GDM1 (cell line): ENCODE results near the gene SATB1.
"Not testable (repeated sequence)": the region's sequence is repeated elsewhere in the genome, so short reads cannot be mapped to it uniquely, and the experiment has no call there.

Experiments
- DNase-seq: peaks from one replicate; lab custom pipeline; 2025; lab: John Stamatoyannopoulos, UW

Gene SATB1

GRCh38 chr3:18424729-18425640 is at the start of gene SATB1:
Gene SATB1 (minus strand): TSS chr3:18425339. CDS start chr3:18420967, 4,372 bp downstream.
- DNase-seq = peak; percentile 82

GRCh38 chr3:18474202-18474601 is 49.1 kb upstream of the SATB1 start:
- no peak for DNase-seq

DNA sequence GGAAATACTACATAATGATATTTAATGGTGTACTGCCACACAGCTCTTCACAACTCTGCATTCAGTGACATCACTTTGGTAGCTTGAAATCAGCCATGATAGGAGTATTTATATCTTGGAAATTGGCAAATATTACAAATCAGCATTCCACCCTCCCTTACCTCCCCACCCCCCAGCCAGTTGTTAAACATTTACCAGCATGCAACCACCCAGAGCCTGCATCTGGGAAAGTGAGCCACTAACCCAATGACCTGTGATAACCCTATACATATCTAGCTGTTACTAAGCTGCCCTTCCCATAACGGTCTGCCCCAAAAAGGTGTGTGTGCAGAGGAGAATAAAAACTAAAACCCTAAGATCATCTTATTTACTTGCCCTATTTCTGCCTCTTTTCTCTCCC is 44.6 kb upstream of the SATB1 start:
- DNase-seq = no peak

DNA sequence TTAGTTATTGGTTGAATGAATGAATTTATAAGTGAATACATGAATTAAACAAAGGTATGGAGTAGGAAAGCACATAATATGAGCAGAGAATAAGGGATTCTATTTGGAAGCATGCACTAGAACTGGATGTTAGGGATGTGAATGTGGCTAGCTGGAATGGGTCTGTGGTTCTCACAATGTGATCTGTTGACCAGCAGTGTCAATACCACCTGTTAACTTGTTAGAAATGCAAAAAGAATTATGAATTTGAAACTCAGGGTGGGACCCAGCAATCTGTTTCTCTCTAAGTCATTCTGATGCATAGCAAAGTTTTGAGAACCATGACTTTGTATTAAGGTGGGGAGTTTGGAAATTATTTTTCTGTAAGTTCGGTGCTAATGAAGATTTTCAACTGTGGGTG is 41.0 kb upstream of the SATB1 start:
- no peak for DNase-seq

GRCh38 chr3:18454766-18455165 is 29.6 kb upstream of the SATB1 start:
- DNase-seq = no peak

DNA sequence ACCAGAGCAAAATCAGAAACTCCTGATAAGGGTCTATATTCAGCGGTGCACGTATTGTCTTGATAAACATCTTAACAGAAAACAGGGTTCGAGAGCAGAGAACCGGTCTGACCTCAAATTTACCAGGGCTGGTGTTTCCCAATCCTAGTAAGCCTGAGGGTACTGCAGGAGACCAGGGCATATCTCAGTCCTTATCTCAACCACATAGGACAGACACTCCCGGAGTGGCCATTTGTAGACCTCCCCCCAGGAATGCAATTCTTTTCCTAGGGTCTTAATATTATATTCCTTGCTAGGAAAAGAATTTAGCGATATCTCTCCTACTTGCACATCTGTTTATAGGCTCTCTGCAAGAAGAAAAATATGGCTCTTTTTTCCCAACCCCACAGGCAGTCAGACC is 24.5 kb upstream of the SATB1 start:
- DNase-seq = not testable (repeated sequence)

GRCh38 chr3:18447720-18448119 is 22.6 kb upstream of the SATB1 start:
- DNase-seq = no peak

GRCh38 chr3:18446149-18446825 is 21.1 kb upstream of the SATB1 start:
- no peak for DNase-seq

GRCh38 chr3:18445401-18446148 is 20.4 kb upstream of the SATB1 start:
- peak; percentile 47 for DNase-seq

DNA sequence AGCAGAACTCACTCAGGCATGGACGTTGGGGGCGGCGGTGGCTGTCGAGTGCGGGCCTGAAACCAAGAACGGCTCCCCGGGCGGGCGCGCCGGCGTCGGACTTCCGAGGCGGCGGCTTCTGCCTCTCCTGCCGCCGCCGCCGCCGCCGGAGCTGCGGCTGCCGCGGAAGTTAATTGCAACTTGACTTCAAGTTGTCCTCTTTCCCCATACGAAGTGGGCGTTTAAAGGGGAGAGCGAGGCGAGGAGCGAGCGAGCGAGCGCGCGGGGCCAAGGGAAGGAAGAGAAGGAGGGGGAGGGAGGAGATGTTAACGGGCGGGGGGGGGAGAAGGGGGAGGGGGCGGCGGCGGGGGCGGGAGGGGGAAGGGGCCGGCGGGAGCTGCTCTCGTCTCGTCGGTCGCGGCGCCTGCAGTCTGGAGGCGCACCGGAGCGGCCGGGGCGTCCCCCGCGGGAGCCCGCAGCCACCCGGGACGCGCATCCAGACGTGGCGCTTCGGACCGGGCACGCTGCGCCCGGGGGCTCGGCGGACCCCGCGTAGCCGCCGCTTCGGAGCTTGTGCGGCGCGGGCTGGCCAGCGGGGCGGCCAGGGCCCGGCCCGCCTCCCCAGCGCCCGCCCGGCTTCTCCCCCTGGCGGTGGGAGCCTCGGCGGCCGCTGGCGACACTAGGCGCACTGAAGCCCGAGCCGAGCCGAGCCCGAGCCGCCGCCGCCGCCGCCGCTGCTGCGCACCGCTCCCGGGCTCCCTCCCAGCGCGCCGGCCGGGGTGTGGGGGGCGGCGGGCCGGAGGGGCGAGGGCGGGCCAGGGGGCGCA is 19.7 kb upstream of the SATB1 start:
- DNase-seq = peak; percentile 82

GRCh38 chr3:18443665-18444594 is 18.8 kb upstream of the SATB1 start:
- DNase-seq = no peak

- no peak for DNase-seq
These were observed 17.9 kb upstream of the SATB1 start for GRCh38 chr3:18442756-18443664.

DNA sequence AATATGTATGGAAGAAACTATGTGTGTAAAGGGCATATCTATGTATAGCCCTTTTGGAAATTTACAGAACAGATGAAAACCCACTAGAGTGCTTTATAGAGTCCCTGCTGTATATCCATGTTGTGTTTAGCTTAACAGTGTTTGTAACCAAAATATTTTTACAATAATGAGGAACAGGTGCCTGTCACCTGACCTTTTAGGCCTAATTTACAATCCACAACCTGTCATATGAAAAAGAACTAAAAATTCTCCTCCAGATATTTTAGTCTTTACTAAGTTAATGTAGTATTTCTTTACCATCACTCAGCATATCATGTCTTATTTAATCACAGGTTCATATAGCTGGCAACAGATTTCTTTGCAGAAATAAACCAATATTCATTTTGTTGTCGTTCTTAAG is 16.4 kb upstream of the SATB1 start:
- no peak for DNase-seq

GRCh38 chr3:18440066-18440722 is 15.1 kb upstream of the SATB1 start:
- DNase-seq = no peak

DNA sequence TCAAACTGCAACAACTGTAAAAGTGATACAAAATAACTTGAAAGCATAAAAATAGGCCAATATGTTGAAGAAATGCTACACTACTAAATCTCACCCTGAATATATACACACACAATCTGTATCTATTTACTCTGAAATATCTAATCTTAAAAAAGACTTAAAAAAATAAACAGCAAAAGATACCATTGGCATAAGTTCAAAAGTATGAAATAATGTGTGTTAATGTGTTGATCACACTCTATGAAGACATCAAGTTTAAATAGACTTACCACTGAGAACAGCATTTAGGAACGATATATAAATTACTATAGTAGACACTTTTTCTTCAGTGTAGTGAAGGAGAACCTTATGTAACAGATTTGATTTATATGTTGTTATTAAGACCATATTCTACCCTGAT is 14.1 kb upstream of the SATB1 start:
- DNase-seq = no peak

DNA sequence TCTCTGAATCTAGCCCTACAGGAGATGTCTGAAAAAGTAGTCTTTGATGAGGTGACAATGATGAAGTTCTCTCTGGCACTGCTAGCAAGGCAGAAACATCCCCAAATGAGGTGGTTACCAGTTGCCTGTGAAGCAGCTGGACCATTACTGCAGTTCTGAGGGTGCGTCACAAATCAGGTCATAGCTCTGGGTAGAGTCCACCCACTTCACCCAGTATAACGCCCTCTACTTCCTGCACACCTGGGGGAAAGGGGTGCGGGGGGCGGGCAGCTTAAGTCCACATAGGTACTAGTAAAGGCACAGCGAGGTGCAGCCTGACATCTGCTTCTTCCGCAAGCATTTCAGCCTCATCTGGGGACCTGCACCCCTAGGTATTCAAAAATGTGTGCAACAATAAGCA is 13.4 kb upstream of the SATB1 start:
- no peak for DNase-seq

GRCh38 chr3:18436213-18436612 is 11.1 kb upstream of the SATB1 start:
- no peak for DNase-seq

DNA sequence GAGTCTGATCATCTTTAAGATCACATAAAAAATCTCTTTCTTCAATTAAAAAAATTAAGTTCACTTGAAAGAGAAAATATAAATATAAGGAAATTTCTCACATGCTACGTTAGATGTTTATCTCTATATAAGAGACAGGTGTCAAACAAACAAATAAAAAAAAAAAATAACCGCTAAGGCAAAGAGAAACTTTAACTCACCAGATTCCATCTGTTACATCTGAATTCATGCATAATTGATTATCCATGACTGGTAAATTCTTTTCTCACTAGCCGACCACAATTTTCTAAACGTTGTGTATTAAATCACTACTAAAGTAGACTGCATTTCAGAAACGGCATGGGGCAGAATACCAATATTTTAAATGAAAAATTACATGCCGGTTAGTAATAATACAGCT is 9.6 kb upstream of the SATB1 start:
- DNase-seq = no peak

DNA sequence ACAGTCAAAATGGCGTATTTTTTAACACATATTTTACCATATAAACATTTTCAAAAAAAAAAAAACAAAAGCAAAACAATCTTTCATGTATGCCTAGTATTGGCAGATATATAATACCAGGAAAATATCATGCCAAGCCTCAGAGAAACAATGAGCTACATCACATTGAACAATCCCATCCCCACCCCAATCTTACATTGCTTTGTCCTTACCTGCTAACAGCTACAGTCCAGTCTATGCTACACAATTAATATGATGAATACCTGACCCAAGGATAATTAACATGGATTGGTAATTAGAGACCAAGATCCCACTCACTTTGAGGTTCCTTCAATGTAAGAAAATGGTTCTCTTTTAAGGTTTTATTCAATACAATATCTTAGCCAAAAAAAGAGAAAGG is 7.6 kb upstream of the SATB1 start:
- DNase-seq = no peak
